ENCODE measurements around the gene MAP3K12.

MAP3K12 gene

DNA sequence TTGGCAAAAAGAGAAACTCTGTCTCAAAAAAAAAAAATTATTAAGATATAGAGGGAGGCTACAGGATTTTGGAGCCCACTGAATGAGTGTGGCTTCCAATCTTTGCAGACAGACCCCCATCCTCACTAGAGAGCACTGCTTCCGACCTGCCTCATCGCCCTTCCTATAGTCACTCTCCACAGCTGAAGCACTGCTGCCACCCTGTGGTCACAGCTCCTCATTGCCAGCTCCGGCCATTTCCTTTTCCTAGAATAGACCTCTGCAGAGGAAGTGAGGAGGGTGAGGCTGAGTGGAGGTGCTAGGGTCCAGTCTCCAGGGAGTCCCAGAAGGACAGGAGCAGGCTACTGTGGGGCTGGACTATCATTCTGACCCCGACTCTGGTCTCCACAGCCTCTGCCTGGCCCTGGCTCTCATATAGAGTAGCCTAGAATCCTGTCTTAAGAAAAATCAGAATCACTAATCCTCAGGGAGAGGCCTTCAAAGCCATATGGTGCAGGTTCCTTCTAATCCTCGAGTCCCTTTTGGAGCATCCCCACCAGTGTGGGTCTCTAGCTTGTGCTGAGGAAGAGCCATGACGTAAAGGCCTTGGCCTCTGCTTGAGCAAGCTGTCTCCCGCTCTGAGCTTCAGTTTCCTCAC lies 9.4 kb upstream of the MAP3K12 start:
- DNase-seq = peak in 52 of 56 donors; percentile 13 to 91 (median 68)

DNA sequence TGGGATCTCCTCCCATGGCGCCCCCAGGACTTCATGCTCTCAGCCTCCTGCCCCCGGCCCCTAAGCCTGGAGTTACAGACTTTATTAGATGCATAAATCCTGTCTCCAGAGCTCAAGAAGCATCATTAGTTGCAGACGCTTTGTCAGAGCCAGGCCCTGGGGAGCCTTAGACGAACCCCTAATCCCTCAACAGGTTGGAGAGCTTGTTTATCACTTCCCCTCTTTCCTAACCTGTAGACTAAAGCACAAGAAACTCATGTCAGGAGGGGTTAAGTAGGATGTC lies 8.3 kb upstream of the MAP3K12 start:
- DNase-seq = no peak

DNA sequence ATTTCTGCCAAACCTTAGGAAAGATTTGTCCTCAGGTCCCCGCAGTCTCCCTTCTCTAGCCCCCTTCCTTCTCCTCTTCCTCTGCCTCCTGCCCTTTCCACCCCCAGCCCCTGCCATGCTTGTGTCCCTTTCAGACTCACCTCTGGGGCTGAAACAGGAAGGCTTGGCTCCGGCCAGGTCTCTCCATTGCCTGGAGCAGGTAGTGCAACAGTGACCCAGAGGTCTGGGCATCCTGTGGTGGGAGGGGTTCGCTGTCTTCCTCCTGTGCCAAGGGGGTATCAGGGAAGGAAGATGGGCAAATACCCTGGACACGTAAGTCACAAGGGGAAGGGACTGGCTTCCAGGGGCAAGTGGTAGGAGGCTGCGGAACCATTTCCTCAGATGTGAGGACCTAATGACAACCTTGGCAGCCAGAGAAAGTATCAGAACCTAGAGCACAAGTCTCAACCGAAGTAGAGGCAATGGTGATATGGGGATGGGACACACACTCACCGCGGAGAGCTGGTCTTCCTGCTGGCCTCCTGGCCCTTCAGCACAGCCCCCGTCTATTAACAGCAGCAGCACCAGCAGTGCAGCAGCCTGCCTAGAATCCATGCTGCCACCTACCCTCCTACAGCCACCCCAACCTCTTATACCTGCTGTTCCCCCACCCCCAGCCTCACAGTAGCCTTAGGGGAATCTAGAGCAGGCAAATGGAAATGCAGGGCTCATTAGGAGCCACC lies 7.8 kb upstream of the MAP3K12 start, which contains the start of gene NPFF:
TSS of gene NPFF (minus strand) at position 604 of the 722 bp plus-strand sequence. CDS start at position 594, 10 bp downstream.
- DNase-seq = no peak

DNA sequence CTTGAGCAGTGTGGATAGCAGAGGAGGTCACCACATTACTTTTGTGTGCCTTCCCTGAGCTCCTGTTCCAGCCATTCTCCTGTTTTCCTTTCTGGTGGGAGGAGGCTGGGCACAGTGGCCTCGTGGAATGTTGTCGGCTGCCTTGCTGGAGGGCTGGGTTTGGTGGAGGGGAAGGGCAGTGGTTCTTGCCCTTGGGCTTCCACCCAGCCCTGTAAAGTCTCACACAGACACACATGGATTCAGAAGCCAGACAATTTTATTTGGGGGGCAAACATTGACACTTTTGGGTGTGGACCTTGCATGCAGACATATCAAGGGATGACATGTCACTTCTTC lies 7.2 kb upstream of the MAP3K12 start:
- DNase-seq = no peak

DNA sequence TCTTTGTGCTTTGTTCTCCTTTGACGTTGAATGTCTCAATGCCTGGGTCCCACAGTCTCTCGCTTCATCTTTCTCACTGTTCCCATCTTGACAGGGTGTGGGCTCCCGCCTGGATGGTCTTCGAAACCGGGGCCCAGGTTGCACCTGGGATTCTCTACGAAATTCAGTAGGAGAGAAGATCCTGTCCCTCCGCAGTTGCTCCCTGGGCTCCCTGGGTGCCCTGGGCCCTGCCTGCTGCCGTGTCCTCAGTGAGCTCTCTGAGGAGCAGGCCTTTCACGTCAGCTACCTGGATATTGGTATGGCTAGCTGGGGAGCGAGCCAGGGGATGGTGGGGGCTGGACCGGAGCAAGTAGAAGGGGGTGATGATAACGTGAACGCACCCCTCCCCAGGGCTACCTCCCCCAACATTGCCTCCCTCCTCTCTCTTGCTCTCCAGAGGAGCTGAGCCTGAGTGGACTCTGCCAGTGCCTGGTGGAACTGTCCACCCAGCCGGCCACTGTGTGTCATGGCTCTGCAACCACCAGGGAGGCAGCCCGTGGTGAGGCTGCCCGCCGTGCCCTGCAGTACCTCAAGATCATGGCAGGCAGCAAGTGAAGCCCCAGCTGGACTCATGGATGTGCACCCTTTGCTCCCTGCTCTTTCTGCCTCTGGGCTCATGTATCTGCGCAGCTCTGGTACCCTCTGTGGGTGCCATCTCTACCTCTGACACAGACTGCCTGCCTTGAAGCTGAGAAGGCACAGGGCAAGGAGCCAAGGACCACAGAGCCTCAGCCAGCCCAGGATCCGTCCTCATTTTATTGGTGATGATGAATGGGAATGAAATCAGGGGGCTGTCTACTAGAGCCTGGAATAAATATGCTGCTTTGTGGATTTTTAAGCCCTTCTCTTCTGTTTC lies 6.5 kb upstream of the MAP3K12 start:
- DNase-seq = no peak

DNA sequence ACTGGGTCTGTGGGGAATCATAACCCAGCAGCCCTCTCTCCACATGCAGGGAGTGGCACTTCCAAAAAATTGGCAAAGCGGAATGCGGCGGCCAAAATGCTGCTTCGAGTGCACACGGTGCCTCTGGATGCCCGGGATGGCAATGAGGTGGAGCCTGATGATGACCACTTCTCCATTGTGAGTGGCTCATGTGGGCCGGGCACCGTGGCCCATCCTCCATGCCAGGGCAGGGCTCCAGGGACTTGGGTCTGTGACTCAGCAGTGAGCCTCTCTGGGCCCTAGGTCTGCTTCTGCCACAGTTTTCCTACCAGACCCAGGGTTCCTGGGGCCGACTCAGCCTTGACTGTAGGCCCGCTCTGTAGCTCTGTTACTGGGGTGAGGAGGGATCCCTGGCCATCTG lies 5.8 kb upstream of the MAP3K12 start:
- peak in 18 of 56 donors; percentile 14 to 83 (median 30) for DNase-seq

DNA sequence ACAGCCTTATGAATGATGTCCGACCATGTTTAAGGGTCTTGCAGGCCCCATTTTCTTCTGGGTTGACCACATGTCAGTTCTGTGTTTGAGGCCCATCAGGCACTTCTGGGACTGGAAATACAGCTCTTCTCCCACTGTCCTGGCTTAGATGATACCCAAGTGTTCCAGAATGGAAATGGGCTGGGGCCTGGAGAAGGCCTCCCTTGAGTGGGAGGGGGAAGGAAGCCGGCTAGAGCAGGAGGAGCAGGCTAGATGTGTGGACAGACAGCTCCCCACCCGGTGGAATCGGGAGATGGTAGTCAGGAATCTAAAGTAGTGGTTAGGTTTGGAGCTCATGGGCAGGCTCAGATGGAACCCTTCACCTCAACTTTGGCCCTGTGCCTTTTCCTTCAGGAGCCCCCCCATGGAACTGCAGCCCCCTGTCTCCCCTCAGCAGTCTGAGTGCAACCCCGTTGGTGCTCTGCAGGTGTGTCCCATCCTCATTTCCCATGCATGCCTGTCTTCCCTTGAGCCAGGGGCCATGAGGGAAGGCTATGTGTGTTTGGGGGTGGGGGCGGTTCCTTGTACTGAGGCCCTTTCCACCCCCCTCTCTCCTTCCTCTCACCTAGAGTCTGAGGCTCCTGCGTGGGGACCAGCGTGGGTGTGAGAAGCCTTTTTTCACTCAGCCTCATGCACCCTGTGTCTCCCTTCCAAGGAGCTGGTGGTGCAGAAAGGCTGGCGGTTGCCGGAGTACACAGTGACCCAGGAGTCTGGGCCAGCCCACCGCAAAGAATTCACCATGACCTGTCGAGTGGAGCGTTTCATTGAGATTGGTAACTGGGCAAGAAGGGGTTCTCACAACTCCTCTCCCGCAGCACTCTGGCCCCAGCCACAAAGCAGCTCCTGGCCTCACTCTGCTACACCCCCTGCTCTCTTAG lies 5.0 kb upstream of the MAP3K12 start:
- DNase-seq = no peak

DNA sequence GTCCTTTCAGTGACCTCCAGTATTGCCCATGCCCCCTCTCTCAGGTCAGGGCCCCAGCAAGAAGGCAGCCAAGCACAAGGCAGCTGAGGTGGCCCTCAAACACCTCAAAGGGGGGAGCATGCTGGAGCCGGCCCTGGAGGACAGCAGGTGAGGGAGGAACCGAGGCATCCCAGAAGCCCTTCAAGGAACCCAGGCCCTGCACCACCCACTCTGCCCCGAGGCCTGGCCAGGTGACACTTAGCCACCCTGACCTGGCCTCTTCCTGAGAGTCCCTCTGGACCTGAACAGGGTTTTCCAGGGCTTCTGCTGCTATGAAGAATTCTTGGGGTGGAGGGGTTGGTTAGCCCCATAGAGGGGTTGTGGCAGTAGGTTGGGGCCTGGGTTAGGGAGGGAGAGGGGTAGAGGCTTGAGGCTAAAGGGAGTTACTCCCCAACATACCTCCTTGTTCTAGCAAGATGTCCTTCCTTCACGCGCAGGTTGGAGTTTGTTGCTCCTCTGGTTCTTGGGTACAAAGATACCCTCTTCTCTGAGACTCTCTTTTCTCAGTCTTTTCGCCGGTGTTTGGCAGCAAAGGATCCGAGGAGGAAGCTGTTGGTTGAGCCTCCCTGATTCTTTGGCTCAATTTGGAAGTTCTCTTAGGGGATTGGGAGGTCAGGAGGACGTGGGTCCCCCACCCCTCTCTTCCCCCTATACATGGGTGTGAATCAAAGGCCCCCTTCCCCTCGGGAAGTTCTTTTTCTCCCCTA lies 3.9 kb upstream of the MAP3K12 start:
- DNase-seq = no peak

DNA sequence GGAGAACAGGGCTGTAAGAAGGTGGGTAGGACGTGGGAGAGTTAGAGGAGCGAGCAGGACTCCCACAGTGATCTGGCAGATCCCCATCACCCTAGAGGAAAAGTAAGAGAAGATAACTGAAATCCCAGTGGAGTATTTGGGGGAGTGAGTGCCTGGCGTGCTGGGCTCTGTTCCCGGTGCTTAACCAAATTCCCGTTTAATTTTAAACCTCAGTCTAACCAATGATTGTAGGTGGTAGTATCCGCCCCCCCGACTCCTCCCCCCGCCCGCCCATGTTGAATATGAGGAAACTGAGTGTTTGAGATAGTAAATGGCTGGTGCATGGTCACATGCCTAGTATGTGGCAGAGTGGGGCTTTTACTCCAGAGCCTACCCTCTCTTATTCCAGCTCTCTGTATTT lies 3.1 kb upstream of the MAP3K12 start:
- no peak for DNase-seq

DNA sequence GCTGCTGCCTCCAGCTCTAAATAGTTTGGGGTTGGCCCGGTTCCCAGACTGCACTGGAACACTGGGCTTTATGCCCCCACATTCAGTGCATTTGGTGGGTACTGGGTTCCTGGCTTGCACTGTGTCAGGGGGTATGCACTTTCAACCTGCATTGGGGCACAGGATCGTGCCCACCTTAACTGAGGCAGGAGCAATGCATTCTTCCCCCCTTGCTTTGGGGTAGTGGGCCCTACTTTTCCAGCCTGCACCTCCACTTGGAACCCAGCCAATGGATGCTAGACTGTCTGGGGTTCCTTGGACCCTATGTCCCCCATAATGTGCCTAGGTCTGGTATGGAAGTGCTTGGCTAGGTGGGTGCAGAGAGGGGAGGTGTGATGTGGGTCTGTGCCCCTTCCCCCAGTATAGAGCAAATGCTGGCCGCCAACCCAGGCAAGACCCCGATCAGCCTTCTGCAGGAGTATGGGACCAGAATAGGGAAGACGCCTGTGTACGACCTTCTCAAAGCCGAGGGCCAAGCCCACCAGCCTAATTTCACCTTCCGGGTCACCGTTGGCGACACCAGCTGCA lies 2.4 kb upstream of the MAP3K12 start:
- DNase-seq = peak in 1 of 56 donors; percentile 79

DNA sequence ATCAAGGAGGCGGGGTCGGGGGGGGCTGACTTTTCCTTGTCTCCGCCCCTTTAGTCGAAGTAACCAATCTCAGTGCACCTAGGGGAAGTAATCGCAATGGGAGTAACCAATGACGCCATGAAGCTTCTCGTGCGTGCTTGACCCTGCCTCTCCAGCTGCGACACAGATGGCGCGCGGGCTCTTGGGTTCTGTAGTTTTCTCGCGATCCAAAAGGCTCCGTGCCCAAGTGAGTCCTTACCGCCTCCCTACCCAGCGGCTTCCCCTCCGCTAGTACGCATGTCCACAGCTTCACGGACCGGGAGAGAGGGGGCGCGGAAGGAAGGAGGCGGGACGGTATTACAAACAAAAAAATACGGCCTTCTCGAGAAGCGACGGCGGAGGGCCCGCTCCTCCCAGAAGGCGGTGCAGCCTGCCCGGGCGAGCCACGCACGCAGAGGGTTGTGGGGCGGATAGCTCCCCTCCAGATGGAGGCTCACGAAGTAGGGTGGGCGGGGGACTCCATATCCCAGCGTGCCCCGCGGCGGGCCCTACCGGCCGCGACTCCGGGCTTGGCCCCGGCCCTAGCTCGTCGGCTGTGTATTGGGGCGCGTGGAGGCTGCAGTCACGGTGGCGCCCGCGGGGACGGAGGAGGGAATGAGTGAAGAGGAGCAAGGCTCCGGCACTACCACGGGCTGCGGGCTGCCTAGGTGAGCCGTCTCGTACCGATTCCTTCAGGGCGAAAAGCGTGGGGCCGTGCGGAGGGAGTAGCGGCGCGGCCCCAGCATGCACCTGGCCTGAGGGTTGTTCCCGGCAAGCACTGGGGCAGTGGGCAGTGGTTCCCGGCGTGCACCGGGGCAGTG lies 1.7 kb upstream of the MAP3K12 start, which contains the start of gene TARBP2:
TSS of gene TARBP2 (plus strand) at position 508 of the 839 bp plus-strand sequence. CDS start at position 634, 126 bp downstream.
- peak; percentile 91 to 100 (median 99) for DNase-seq

DNA sequence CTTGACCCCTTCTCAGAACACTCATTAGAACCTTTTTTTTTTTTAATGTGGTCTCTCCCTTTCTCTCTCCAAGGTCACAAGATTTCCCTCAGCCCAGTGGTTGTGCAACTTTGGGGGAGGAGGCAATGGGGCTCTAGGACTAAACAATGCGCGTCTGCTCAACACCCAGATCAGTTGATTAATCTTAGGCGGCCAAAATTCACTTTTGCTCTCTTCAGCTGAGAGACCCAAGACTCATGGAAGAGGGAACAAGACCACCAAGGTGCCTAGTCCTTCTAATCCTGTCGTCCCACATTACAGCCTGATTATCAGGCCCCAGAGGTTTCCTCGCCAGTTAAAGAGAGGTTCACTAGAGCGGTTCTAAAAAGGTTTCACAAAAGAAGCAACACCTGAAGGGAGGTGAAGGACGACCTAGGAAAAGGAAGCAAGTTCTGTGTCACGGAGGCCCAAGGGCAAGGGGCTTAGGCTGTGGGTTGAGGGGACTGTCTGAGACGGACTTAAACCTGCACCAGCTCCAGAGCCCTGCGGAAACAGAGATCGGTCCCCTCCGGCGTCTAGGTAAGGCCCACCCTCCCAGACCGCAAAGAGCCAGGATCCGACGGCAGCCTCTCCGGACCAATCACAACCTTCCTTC lies 1.0 kb upstream of the MAP3K12 start:
- DNase-seq = peak in 4 of 56 donors; percentile 38 to 56 (median 52)

DNA sequence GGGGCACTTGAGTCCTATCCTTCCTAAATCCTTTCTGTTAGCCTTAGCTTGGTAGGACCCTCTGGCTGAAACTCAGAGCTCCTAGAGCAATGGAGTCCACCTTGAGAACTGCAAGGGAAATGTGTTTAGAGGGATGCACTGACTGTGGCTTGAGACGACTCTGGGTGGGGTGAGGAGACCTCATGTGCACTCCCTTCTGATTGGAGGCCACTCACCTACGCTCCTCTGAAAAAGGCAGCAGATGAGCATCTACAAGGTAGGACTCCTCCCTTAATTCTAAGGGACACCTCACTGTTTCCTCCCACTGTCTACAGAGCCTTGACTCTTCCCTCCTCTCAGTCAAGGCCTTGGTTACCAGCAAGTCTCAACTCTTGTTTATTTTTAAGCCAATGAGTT lies 1.0 kb downstream of the MAP3K12 start:
- no peak for DNase-seq

DNA sequence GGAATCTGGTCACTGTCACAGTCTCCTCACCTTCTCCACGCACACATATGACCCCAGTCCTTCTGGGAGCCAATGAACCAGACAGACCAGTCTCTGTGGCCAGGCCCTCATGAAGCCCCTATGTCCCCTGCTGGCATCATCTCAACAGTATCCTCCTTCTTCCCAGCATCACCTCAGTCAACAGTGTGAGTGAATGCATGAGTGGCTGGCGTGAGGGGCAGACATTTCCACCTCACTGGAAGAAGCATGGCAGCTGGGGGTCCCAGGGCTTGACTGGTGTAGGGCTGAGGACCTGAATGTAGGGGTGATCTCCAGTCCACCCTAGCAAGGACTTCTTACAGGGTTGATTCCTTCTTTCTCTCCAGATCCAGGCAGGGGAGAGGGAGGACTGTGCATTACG lies 1.8 kb downstream of the MAP3K12 start:
- DNase-seq = no peak

DNA sequence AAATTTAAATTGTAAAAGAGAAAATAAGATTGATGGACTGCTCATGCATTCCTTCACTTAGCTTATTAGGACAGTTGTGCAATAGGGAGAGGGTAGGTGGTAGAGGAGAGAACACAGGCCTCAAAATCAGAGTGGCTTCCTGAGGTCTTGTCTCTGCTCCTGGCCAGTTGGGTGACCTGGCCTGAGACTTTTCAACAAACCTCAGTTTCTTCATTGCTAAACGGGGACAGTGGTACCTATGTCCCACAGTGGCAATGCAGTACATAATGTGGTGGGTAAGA lies 2.6 kb downstream of the MAP3K12 start:
- DNase-seq = no peak

DNA sequence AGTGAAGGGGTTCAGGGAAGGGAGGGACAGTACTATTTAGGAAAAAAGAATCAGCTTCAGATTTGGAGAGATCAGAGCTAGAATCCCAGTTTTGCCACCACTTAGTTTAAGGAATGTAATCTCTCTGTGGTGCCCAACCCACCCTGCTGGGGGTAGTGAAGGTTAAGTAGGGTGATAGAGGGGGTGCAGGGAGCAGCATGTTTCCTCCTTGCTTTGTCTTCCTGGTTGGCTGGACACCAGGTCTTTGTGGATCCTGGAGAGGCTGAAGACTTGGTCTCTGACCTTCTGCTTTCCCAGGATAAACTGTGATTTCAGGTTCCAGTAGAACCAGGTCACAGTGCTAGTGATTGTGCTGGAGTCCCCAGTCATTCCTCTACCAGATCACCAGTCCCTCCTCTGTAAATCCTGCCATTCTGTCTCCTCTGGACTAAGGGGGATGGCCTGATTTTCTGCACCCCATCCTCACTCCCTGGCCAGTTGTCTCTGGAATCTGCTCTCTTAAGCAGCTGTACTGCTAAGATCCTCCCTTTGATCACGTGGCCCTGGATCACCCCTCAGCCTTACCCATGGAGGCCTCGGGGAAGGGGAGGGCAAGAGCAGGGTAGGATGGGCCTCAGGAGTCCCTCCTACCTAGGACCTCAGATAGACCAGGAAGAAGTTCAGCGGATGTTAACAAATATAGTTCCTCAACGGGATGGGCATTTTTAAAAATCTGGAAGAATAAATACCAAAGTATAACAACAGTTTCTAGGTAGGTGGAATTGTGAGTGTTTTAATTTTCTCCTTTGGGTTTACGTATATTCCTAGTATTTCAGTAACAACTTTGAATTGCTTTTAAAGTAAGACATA lies 3.1 kb downstream of the MAP3K12 start:
- DNase-seq = peak in 9 of 56 donors; percentile 9 to 36 (median 25)

DNA sequence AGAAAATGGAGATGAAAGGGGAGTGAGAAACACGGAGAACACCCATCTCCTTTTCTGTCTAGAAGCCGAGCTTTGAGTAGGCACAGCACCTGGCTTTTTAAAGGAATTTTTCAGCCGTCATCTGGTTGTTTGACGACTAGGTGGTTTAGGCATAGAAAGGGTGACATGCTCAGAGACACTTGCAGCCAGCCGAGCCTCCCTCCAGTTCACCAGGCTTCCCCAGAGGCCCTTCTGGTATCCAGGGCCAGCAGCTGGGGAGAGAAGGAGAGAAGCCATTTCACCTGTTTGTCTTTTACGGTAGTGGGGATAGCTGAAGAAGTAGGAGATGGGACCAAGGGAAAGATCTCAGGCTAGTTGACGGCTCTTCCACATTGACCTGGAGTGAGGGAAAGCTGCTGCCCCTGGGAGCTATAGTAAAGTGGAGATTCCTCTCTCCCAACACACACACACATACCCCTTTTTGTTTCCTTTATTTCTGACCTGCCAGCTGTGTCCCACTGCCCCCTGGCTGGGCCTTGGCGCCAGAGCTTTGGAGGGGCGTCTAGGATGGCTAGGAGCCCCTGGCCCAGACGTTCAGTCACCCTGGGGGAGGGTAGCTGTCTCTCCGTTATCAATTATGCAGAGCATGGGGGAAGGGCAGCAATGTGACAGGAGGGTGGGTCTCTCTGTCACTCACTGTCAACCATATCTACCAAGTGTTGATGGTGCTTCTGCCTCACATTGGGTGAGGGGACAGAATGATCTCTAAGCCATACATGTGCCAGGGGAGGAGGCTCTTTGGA lies 5.5 kb downstream of the MAP3K12 start:
- DNase-seq = peak in 1 of 56 donors; percentile 41

Measured in nucleus accumbens (tissue), 56 donors.